ENCODE results near the gene ABCE1.

ABCE1 gene

DNA sequence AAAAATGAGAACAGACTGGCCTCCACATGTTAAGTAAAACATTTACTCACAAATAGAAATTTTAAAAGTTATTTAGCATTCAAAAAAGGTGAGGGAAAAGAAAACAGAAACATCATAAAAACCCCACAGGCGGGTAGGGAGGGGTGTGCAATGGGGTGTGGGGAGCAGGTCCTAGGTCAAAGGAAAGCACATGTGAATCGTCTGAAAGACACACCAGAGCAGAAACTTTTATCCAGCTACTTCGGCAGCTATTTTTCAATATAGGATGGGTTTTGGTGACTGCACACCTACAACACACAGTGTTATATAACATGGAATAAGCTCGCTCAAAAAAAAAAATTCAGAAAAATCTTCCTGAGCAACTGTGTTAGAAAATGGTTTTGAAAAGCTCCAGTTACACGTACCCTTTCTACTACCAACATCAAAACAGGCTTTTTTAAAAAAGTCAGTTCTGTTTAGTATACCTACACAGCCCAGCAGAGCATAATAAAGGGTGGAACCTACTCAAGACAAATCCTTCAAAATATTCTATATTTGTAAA is 80.7 kb downstream of the ABCE1 start:
- DNase-seq, result no peak
